ENCODE results near the gene ARHGEF33. TPM values are rescaled to one million over a fixed set of nuclear protein-coding genes. Genes with fewer than 3 reads are reported as not detected.

Gene ARHGEF33
- total and polyA plus RNA-seq, 2 of the 8 experiments (the other 6 are each of a cell fraction or from before 2014, with no cell fraction given), result 0.09 to 0.95 TPM

DNA sequence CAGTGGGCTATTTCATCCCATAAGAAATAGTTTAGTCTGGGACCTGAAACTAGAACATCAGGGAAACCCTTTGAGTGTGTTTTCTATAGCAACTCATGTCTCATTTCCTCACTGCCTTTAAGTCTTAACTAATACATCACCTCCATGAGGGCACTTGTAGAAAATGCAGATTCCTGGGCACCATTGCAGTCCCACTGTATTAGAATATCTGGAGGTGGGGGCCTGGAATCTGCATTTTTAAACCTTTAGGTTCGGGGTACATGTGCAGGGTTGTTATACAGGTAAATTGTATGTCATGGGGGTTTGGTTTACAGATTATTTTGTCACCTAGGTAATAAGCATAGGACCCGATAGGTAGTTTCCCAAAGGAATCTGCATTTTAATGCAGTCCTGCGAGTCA lies 87.4 kb downstream of the ARHGEF33 start:
- Histone ChIP-seq H4K20me1 (replicated peaks in 1 of 2; ENCODE audit: control insufficient read depth in 1 of 2, insufficient read depth in 2 of 2, low read length in 2 of 2) (no peaks in the 10 kb centered on the region), H4K91ac (replicated peaks; ENCODE audit: insufficient read length, low read length) (no peak overlapping the region), H2BK15ac (ENCODE audit: low read length) (no peak overlapping the region), H4K5ac (ENCODE audit: insufficient read length, low read depth, low read length) (no peak overlapping the region), H2BK5ac (ENCODE audit: low read depth, low read length) (no peak overlapping the region), H3K23me2 (ENCODE audit: low read depth, low read length) (no peaks in the 10 kb centered on the region), H3K27ac (ENCODE audit: low read depth, low read length) (no peak overlapping the region), H3K4me1 (replicated peaks in 1 of 4; ENCODE audit: control insufficient read depth in 3 of 4, insufficient read depth in 4 of 4, low read length in 3 of 4) (peaks cover 0 to 3% (median 1%) of the 10 kb centered on the region in 4 experiments; a peak in 2 of 7 replicates), H3K9me3 (ENCODE audit: insufficient read depth in 2 of 2, low read depth in 1 of 2, low read length in 1 of 2) (no peaks in the 10 kb centered on the region), H3K4me3 (ENCODE audit: extremely low read depth in 1 of 4, insufficient read depth in 2 of 4, low read depth in 3 of 4, low read length in 4 of 4) (no peak overlapping the region), H3K79me1 (ENCODE audit: low read depth, low read length) (no peaks in the 10 kb centered on the region), H3K27me3 (replicated peaks in 1 of 4; ENCODE audit: control insufficient read depth in 3 of 4, extremely low read depth in 1 of 4, insufficient read depth in 3 of 4, low read length in 3 of 4) (no peaks in the 10 kb centered on the region), H3K36me3 (ENCODE audit: control insufficient read depth in 2 of 4, insufficient read depth in 4 of 4, low read length in 3 of 4) (no peaks in the 10 kb centered on the region), H3K23ac (ENCODE audit: insufficient read length) (no peak overlapping the region), H3K4me2 (ENCODE audit: insufficient read depth in 1 of 2, low read depth in 2 of 2, low read length in 2 of 2) (no peak overlapping the region), H3K79me2 (ENCODE audit: control insufficient read depth in 1 of 2, insufficient read depth in 2 of 2, low read length in 2 of 2) (no peaks in the 10 kb centered on the region), H3K18ac (ENCODE audit: extremely low read depth, low read length) (no peak overlapping the region), H4K8ac (ENCODE audit: extremely low read depth, insufficient read depth, low read length) (no peak overlapping the region), H3K4ac (replicated peaks; ENCODE audit: insufficient read length, low read depth, low read length) (no peak overlapping the region), H2BK120ac (replicated peaks; ENCODE audit: low read depth, low read length) (no peak overlapping the region), H3K9ac (replicated peaks in 1 of 4; ENCODE audit: extremely low read depth in 1 of 4, low read depth in 3 of 4, low read length in 3 of 4) (no peak overlapping the region), H3K14ac (ENCODE audit: insufficient read length) (no peak overlapping the region), H2BK12ac (ENCODE audit: low read depth, low read length) (no peak overlapping the region), H2BK20ac (ENCODE audit: low read length) (no peak overlapping the region), H3K56ac (replicated peaks; ENCODE audit: insufficient read length, low read depth, low read length) (no peak overlapping the region), H2AK5ac (ENCODE audit: low read depth, low read length) (no peak overlapping the region), H2AFZ (ENCODE audit: low read length) (no peak overlapping the region)
- no peak for TF ChIP-seq TEAD4 (IDR thresholded peaks at IDR 0.05; ENCODE audit: low read depth, low read length)
- TF ChIP-seq, protein P1, sequence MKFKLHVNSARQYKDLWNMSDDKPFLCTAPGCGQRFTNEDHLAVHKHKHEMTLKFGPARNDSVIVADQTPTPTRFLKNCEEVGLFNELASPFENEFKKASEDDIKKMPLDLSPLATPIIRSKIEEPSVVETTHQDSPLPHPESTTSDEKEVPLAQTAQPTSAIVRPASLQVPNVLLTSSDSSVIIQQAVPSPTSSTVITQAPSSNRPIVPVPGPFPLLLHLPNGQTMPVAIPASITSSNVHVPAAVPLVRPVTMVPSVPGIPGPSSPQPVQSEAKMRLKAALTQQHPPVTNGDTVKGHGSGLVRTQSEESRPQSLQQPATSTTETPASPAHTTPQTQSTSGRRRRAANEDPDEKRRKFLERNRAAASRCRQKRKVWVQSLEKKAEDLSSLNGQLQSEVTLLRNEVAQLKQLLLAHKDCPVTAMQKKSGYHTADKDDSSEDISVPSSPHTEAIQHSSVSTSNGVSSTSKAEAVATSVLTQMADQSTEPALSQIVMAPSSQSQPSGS (IDR thresholded peaks at IDR 0.05; ENCODE audit: low read length), result no peak
- DNase-seq (ENCODE audit: low read depth in 1 of 2, low spot score in 2 of 2) (no peak), FAIRE-seq (no peak)
- CTCF ChIA-PET (ENCODE audit: partially characterized antibody), result no interaction called here
- POLR2A ChIA-PET (ENCODE audit: partially characterized antibody), result no interaction called here
- WGBS, 2 experiments (ENCODE audit: extremely low coverage in 1 of 2, insufficient coverage in 1 of 2, insufficient read length in 1 of 2, insufficient replicate concordance in 2 of 2, low coverage in 1 of 2, low lambda C conversion rate in 2 of 2, missing lambda C conversion rate in 1 of 2), result 87% methylated on average over 3 of the region's 3 CpGs; no CpG with 5 or more reads in 1 of the 2 experiments
